Fibroblast of lung (primary cell): ENCODE results near the gene LCAT. TPM values are rescaled to one million over a fixed set of nuclear protein-coding genes. Genes with fewer than 3 reads are reported as not detected.

Experiments
- DNase-seq, 2 donors: peaks; one replicate each; pipeline versions ENCODE4 v3.0.0 to v3.0.0-alpha.2; 2010; ENCODE audit warnings: low read depth in 2 of 2
- H2AFZ ChIP-seq: 2 replicates; pipeline ENCODE4 v1.5.1; 2012; ENCODE audit warnings: low read length, control low read depth, inconsistent platforms
- H3K27ac ChIP-seq: 2 replicates; pipeline ENCODE4 v1.5.1; 2011; ENCODE audit warnings: low read length, control low read depth; ENCODE audit not compliant: insufficient read depth
- H3K27me3 ChIP-seq: 2 replicates; pipeline ENCODE4 v1.5.1; 2011; ENCODE audit warnings: mild to moderate bottlenecking, low read length; ENCODE audit not compliant: control insufficient read depth, insufficient read depth
- H3K36me3 ChIP-seq: 2 replicates; pipeline ENCODE4 v1.5.1; 2011; ENCODE audit warnings: low read length; ENCODE audit not compliant: control insufficient read depth, insufficient read depth
- H3K4me1 ChIP-seq: 2 replicates; pipeline ENCODE4 v1.5.1; 2011; ENCODE audit warnings: low read length; ENCODE audit not compliant: control insufficient read depth, insufficient read depth; ENCODE audit errors: extremely low read depth
- H3K4me2 ChIP-seq: 2 replicates; pipeline ENCODE4 v1.5.1; 2011; ENCODE audit warnings: low read length, control low read depth; ENCODE audit not compliant: insufficient read depth; ENCODE audit errors: extremely low read depth
- H3K4me3 ChIP-seq, 4 experiments: fragments of 200-600 bp in 1 of 4; sonication (generic) in 1 of 4; replicated peaks in 1 of 4; 2 replicates each; pipeline ENCODE4 v1.5.1; 2011 to 2016; ENCODE audit warnings: low read length in 4 of 4, low read depth in 3 of 4, mild to moderate bottlenecking in 3 of 4, control low read depth in 2 of 4, inconsistent platforms in 1 of 4, mixed read lengths in 1 of 4; ENCODE audit not compliant: insufficient read depth in 1 of 4; ENCODE audit errors: control extremely low read depth in 1 of 4
- H3K79me2 ChIP-seq: 2 replicates; pipeline ENCODE4 v1.5.1; 2012; ENCODE audit warnings: mild to moderate bottlenecking, low read length, inconsistent platforms; ENCODE audit not compliant: control insufficient read depth, insufficient read depth
- H3K9ac ChIP-seq: 2 replicates; pipeline ENCODE4 v1.5.1; 2011; ENCODE audit warnings: mild to moderate bottlenecking, low read length, control low read depth; ENCODE audit not compliant: insufficient read depth
- H3K9me3 ChIP-seq: 2 replicates; pipeline ENCODE4 v1.5.1; 2012; ENCODE audit warnings: low read depth, low read length; ENCODE audit not compliant: control insufficient read depth, insufficient read depth
- H4K20me1 ChIP-seq: 2 replicates; pipeline ENCODE4 v1.5.1; 2011; ENCODE audit warnings: low read length; ENCODE audit not compliant: control insufficient read depth, insufficient read depth; ENCODE audit errors: extremely low read depth
- CTCF ChIP-seq, 2 donors: IDR thresholded peaks in 1 of 2; conservative IDR thresholded peaks in 1 of 2; 1 replicate in 1 of 2; 2 replicates in 1 of 2; pipeline ENCODE4 v1.5.1; 2011 to 2012; ENCODE audit warnings: low read length in 2 of 2, control low read depth in 1 of 2, inconsistent platforms in 1 of 2, low read depth in 1 of 2, mild to moderate bottlenecking in 1 of 2
- EZH2 ChIP-seq: IDR thresholded peaks from 2 replicates; pipeline ENCODE4 v1.5.1; 2012; ENCODE audit warnings: low read length, control low read depth, mild to moderate bottlenecking; ENCODE audit errors: missing control alignments
- polyA plus RNA-seq, 2 donors: library from polyadenylated mRNA; depleted of rRNA in 1 of 2; stranded (reverse) in 1 of 2; unstranded in 1 of 2; fragments of >200 nt; gene quantifications; 2 replicates each; pipeline ENCODE4 v1.2.1, GENCODE V29; 2011 to 2012; ENCODE audit warnings: missing spikeins in 1 of 2
- total RNA-seq: library from RNA; depleted of rRNA; stranded (reverse); fragments of >200 nt; gene quantifications from 2 replicates; pipeline ENCODE4 v1.2.1, GENCODE V29; 2014

LCAT gene
- total and polyA plus RNA-seq, 2 donors (not counting 1 experiment from before 2014, with no cell fraction given), result 4.5 to 6.4 TPM

- H4K20me1 ChIP-seq, result no peaks in the 10 kb centered on the region
- H3K4me3 ChIP-seq, result no peak overlapping the region
- H3K36me3 ChIP-seq, result peaks cover 47% of the 10 kb centered on the region
- H3K9ac ChIP-seq, result no peak overlapping the region
- H3K79me2 ChIP-seq, result peaks cover 8% of the 10 kb centered on the region
- H2AFZ ChIP-seq, result no peak overlapping the region
- H3K27me3 ChIP-seq, result no peaks in the 10 kb centered on the region
- TF ChIP-seq EZH2 (no peak), CTCF (conservative IDR thresholded peaks at IDR 0.05 in 1 of 2, IDR thresholded peaks at IDR 0.05 in 1 of 2; ENCODE audit: low read depth in 1 of 2, low read length in 2 of 2) (no peak)
- no peak for DNase-seq
- H3K27ac ChIP-seq, result no peak overlapping the region
- no peaks in the 10 kb centered on the region for H3K9me3 ChIP-seq
- no peak overlapping the region for H3K4me2 ChIP-seq
- H3K4me1 ChIP-seq, result peaks cover 7% of the 10 kb centered on the region
Measured at GRCh38 chr16:67953641-67954375, 9.9 kb upstream of the LCAT start.

GRCh38 chr16:67951485-67951884, 7.6 kb upstream of the LCAT start:
- TF ChIP-seq EZH2 (no peak), CTCF (conservative IDR thresholded peaks at IDR 0.05 in 1 of 2, IDR thresholded peaks at IDR 0.05 in 1 of 2; ENCODE audit: low read depth in 1 of 2, low read length in 2 of 2) (no peak)

GRCh38 chr16:67950335-67950843, 6.5 kb upstream of the LCAT start:
- H3K4me2 ChIP-seq, result no peak overlapping the region

More at GRCh38 chr16:67951485-67951884, 7.6 kb upstream of the LCAT start:
- Histone ChIP-seq H4K20me1 (no peaks in the 10 kb centered on the region), H3K4me1 (peaks cover 7% of the 10 kb centered on the region), H3K79me2 (peaks cover 2% of the 10 kb centered on the region), H3K4me2 (no peak overlapping the region), H3K9ac (no peak overlapping the region), H3K27me3 (no peaks in the 10 kb centered on the region), H3K9me3 (no peaks in the 10 kb centered on the region), H3K27ac (peak overlapping the region; percentile 57), H3K4me3 (no peak overlapping the region), H2AFZ (no peak overlapping the region), H3K36me3 (peaks cover 57% of the 10 kb centered on the region)
- DNase-seq, result no peak

More at GRCh38 chr16:67950335-67950843, 6.5 kb upstream of the LCAT start:
- TF ChIP-seq EZH2 (no peak), CTCF (conservative IDR thresholded peaks at IDR 0.05 in 1 of 2, IDR thresholded peaks at IDR 0.05 in 1 of 2; ENCODE audit: low read depth in 1 of 2, low read length in 2 of 2) (no peak)
- Histone ChIP-seq H3K9me3 (no peaks in the 10 kb centered on the region), H3K36me3 (peaks cover 65% of the 10 kb centered on the region), H3K27me3 (no peaks in the 10 kb centered on the region), H4K20me1 (no peaks in the 10 kb centered on the region), H3K79me2 (peaks cover 2% of the 10 kb centered on the region), H2AFZ (no peak overlapping the region), H3K27ac (no peak overlapping the region), H3K4me3 (no peak overlapping the region), H3K4me1 (peaks cover 7% of the 10 kb centered on the region), H3K9ac (no peak overlapping the region)
- DNase-seq, result no peak
